Measurements from ENCODE around the gene CISD1. TPM values are rescaled to one million over a fixed set of nuclear protein-coding genes. Genes with fewer than 3 reads are reported as not detected.

Gene CISD1
- total and polyA plus RNA-seq, 9 of the 15 experiments (the other 6 are each of a cell fraction or from before 2014, with no cell fraction given): 35.8 to 342 (median 118) TPM

- H3K9me1 ChIP-seq (ENCODE audit: control insufficient read depth, insufficient read depth, low read length): no peaks in the 10 kb centered on the region
- no peak overlapping the region for H3K4me3 ChIP-seq
- no peak overlapping the region for H3K4me2 ChIP-seq (ENCODE audit: insufficient read depth, low read length)
- no peaks in the 10 kb centered on the region for H3K27me3 ChIP-seq (ENCODE audit: control insufficient read depth in 2 of 2, insufficient read depth in 2 of 2, low read length in 2 of 2)
- no peaks in the 10 kb centered on the region for H4K20me1 ChIP-seq (replicated peaks; ENCODE audit: control insufficient read depth, insufficient read depth, low read length)
- TF ChIP-seq HNRNPK (IDR thresholded peaks at IDR 0.05; ENCODE audit: low read depth, low read length, poor library complexity, severe bottlenecking) (no peak), MECOM (CRISPR knock-in tag; IDR thresholded peaks at IDR 0.05) (no peak), MEIS2 (IDR thresholded peaks at IDR 0.05; ENCODE audit: partially characterized antibody) (no peak), BDP1 (IDR thresholded peaks at IDR 0.05; ENCODE audit: insufficient read depth, insufficient read length) (no peak), ZNF41 (CRISPR knock-in tag; conservative IDR thresholded peaks at IDR 0.05) (no peak), NCOA1 (IDR thresholded peaks at IDR 0.05; ENCODE audit: low read depth) (no peak), PPARD (CRISPR knock-in tag; IDR thresholded peaks at IDR 0.05) (no peak), SIX5 (IDR thresholded peaks at IDR 0.05; ENCODE audit: borderline replicate concordance in 1 of 2, insufficient read depth in 1 of 2, low read depth in 1 of 2, low read length in 2 of 2) (no peak), FOSL1 (tag; conservative IDR thresholded peaks at IDR 0.05) (no peak), KDM4B (IDR thresholded peaks at IDR 0.05; ENCODE audit: borderline replicate concordance in 2 of 2, low read depth in 1 of 2) (no peak), ZNF707 (CRISPR knock-in tag; conservative IDR thresholded peaks at IDR 0.05) (no peak), ZNF589 (CRISPR knock-in tag; IDR thresholded peaks at IDR 0.05; ENCODE audit: low read depth) (no peak), PREB (CRISPR knock-in tag; IDR thresholded peaks at IDR 0.05) (no peak), GTF2E2 (tag; IDR thresholded peaks at IDR 0.05) (no peak), ZBTB7A (IDR thresholded peaks at IDR 0.05; ENCODE audit: borderline replicate concordance, control insufficient read depth, low read depth, low read length) (no peak), IRF2 (CRISPR knock-in tag; IDR thresholded peaks at IDR 0.05) (no peak)
- H3K9ac ChIP-seq (ENCODE audit: insufficient read depth in 1 of 2, low read depth in 2 of 2, low read length in 2 of 2): no peak overlapping the region
- in situ Hi-C loops (cut with MboI): no loop called here
- BruUV-seq (replicated peaks): no TSS peak
- ChIA-PET CTCF (ENCODE audit: low intra/inter-chr PET ratio) (no interaction called here), POLR2A (no interaction called here)
- intact Hi-C loops (cut with micrococcal nuclease): no loop called here
- no peak overlapping the region for H3K27ac ChIP-seq (ENCODE audit: extremely low read depth, low read depth, low read length)
- no peaks in the 10 kb centered on the region for H3K36me3 ChIP-seq (ENCODE audit: control insufficient read depth, insufficient read depth, low read length)
- H3K4me1 ChIP-seq (replicated peaks in 1 of 2; ENCODE audit: control insufficient read depth in 2 of 2, insufficient read depth in 2 of 2, low read length in 2 of 2): peaks cover 0 to 3% of the 10 kb centered on the region in 2 experiments; a peak in 2 of 5 replicates
- DNase-seq (ENCODE audit: extremely low read depth in 1 of 4, low spot score in 3 of 4) (no peak), ATAC-seq (no peak), FAIRE-seq (no peak)
- H3K9me3 ChIP-seq (replicated peaks; ENCODE audit: control insufficient read depth, insufficient read depth, low read depth, low read length): no peaks in the 10 kb centered on the region
- no peak overlapping the region for H2AFZ ChIP-seq (ENCODE audit: low read depth, low read length)
- no peaks in the 10 kb centered on the region for H3K79me2 ChIP-seq (ENCODE audit: control insufficient read depth, insufficient read depth, low read length)
Measured at GRCh38 chr10:58219875-58220274, 49.1 kb upstream of the CISD1 start.
